ENCODE results near the gene SSX4.
"Not testable (repeated sequence)": the region's sequence is repeated elsewhere in the genome, so short reads cannot be mapped to it uniquely, and the experiment has no call there.

The SSX4 gene, protein sequence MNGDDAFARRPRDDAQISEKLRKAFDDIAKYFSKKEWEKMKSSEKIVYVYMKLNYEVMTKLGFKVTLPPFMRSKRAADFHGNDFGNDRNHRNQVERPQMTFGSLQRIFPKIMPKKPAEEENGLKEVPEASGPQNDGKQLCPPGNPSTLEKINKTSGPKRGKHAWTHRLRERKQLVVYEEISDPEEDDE

DNA sequence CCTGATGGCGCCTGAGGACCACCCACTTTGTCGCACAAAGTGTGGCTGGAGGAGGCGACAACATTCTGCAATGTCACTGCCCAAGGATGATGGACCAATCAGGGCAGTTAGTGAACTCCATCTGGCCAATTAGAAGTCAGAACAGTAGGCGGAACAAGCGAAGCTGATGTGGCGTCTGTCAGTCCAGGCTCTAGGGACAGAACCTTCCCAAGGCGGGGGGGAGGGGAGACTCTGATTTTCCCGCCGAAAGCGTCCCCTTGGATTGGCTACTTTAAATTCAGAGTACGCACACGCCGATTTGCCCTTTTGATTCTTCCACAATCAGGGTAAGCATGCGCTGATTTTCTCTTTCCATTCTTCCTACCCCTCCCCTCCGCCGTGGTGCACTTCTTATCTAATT lies at the start of gene SSX4:
Gene SSX4 (plus strand): TSS at position 301 of the 400 bp plus-strand sequence. CDS start 515 bp downstream, outside the sequence.
- not testable (repeated sequence) for DNase-seq (ENCODE audit: low read depth)

GRCh38 chrX:48346059-48346458 lies 37.3 kb upstream of the SSX4 start:
- DNase-seq (ENCODE audit: low read depth), result not testable (repeated sequence)

GRCh38 chrX:48356315-48357094 lies 26.8 kb upstream of the SSX4 start, which contains the start of gene SSX3:
SSX3 (minus strand) TSS chrX:48356703; CDS start chrX:48355249, 1,454 bp downstream.
- not testable (repeated sequence) for DNase-seq (ENCODE audit: low read depth)

DNA sequence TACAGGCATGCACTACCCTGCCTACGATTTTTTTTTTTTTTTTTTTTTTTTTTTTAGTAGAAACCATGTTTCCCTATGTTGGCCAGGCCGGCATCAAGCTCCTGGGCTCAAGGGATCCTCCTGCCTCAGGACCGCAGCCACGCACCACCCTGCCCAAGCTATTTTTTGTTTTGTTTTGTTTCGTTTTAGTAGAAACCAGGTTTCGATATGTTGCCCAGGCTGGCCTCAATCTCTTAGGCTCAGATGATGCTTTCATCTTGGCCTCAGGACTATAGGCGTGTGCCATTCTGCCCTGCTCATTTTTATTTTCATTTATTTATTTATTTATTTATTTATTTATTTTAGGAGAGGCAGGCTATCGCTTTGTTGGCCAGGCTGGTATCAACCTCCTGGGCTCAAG lies 25.7 kb upstream of the SSX4 start:
- DNase-seq (ENCODE audit: low read depth), result no peak

DNA sequence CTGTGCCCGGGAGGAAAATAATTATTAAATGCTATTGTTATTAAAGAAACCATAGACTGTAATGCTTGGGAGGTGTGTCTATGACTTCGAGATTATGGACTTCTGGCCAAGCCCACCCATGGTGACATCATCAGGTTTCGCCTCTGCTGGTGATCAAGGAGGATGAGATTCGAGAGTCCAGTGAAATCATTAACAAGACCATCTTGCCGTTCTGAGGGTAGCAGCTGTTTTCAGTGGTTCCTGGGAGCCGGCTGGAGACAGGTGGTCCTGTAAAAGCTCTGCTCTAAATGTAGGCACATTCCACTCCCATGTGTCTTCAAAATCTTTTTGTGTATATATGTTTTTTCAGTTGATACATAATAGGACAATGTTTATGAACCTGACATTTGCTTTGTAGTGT lies 24.1 kb upstream of the SSX4 start:
- DNase-seq (ENCODE audit: low read depth), result not testable (repeated sequence)

DNA sequence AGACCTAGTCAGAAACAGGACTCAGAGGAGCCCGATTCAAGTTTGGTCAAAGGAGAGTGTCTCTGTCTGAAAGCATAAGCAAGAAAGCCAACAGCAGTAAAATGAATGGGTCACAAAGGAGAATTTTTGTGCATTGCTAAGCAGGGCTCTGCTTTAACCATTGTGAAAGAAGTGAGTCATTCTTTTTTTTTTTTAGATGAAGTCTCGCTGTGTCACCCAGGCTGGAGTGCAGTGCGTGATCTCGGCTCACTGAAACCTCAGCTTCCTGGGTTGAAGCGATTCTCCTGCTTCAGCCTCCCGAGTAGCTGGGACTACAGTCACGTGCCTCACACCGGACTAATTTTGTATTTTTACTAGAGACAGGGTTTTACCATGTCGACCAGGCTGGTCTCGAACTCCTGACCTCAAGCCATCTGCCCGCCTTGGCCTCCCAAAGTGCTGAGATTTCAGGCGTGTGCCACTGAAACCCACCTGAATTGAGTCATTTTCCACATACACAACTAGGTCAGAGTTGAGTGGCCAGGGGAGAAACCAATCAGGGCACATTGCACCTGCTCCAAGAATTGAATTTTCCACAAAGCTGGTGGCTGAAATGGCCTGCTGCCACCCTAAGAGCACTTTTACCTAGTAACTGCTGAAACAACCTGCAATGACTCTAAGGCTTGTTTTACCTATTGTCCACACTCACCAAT lies 15.5 kb upstream of the SSX4 start:
- DNase-seq (ENCODE audit: low read depth), result not testable (repeated sequence)

DNA sequence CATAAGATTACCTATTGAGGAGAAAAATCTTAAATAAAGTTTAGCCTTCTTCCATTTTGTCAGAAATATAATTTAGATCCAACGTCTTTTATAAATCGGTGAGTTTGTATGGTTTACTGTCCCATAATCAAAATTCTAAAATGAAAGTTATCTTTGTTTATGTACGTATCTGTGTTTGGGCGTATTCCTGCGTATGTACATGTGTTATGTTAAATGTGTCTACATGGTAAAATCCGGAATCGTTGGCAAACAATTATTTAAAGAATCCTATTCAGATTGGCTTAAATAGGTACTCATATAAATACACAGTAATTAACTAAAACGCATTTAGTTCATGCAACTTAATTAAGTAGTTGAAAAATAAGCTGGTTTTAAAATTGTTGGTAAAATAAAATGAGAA lies 12.9 kb upstream of the SSX4 start:
- DNase-seq (ENCODE audit: low read depth), result not testable (repeated sequence)

DNA sequence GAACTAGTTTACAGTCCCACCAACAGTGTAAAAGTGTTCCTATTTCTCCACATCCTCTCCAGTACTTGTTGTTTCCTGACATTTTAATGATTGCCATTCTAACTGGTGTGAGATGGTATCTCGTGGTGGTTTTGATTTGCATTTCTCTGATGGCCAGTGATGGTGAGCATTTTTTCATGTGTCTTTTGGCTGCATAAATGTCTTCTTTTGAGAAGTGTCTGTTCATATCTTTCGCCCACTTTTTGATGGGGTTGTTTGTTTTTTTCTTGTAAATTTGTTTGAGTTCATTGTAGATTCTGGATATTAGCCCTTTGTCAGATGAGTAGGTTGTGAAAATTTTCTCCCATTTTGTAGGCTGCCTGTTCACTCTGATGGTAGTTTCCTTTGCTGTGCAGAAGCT lies 13.6 kb downstream of the SSX4 start:
- not testable (repeated sequence) for DNase-seq (ENCODE audit: low read depth)

- not testable (repeated sequence) for DNase-seq (ENCODE audit: low read depth)
Observed at GRCh38 chrX:48397825-48398224, 14.5 kb downstream of the SSX4 start.

DNA sequence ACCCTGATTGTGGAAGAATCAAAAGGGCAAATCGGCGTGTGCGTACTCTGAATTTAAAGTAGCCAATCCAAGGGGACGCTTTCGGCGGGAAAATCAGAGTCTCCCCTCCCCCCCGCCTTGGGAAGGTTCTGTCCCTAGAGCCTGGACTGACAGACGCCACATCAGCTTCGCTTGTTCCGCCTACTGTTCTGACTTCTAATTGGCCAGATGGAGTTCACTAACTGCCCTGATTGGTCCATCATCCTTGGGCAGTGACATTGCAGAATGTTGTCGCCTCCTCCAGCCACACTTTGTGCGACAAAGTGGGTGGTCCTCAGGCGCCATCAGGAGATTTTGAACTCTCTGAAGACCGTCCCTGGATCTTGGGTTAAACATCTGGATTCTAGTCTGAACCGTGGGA lies 28.5 kb downstream of the SSX4 start, which contains the start of gene SSX4B:
Gene SSX4B (minus strand): TSS at position 101 of the 400 bp plus-strand sequence. CDS start 588 bp downstream, outside the sequence.
- not testable (repeated sequence) for DNase-seq (ENCODE audit: low read depth)

GRCh38 chrX:48427027-48427716 lies 43.8 kb downstream of the SSX4 start:
- DNase-seq (ENCODE audit: low read depth), result not testable (repeated sequence)

GRCh38 chrX:48429606-48430005 lies 46.3 kb downstream of the SSX4 start:
- not testable (repeated sequence) for DNase-seq (ENCODE audit: low read depth)

- not testable (repeated sequence) for DNase-seq (ENCODE audit: low read depth)
Observed at GRCh38 chrX:48430166-48430565, 46.8 kb downstream of the SSX4 start.

- not testable (repeated sequence) for DNase-seq (ENCODE audit: low read depth)
Observed at GRCh38 chrX:48433713-48434112, 50.4 kb downstream of the SSX4 start.
